Activated naive CD8-positive, alpha-beta T cell treated with anti-CD3 and anti-CD28 coated beads, Interleukin-2, amount 10 ng/mL, durations not matched to agents 7 days and 5 days (primary cell): ENCODE data around the gene CTBP2. TPM values are rescaled to one million over a fixed set of nuclear protein-coding genes. Genes with fewer than 3 reads are reported as not detected.
"Not testable (repeated sequence)": the region's sequence is repeated elsewhere in the genome, so short reads cannot be mapped to it uniquely, and the experiment has no call there.

Experiments
- ATAC-seq: fragments of 150-1000 bp; cut with Tn5 transposase; one replicate; pipeline ENCODE4 v1.10.0; 2021; ENCODE audit warnings: low read depth, moderate library complexity
- POLR2A ChIA-PET: fragments of 350-600 bp; sonication (Branson Sonifier 250); formaldehyde crosslinking; loops from one replicate; lab custom pipeline; 2021; ENCODE audit warnings: antibody characterized with exemption; lab: Charles Lee
- DNase-seq: peaks from one replicate; pipeline ENCODE4 v3.0.0; 2021
- H3K27ac Mint-ChIP-seq: one replicate; pipeline ENCODE4 v1.8.0; 2022; ENCODE audit warnings: mild to moderate bottlenecking, mixed read lengths
- H3K27me3 Mint-ChIP-seq: one replicate; pipeline ENCODE4 v1.8.0; 2022; ENCODE audit warnings: mild to moderate bottlenecking, moderate library complexity, mixed read lengths
- H3K36me3 Mint-ChIP-seq: one replicate; pipeline ENCODE4 v1.8.0; 2021; ENCODE audit warnings: mild to moderate bottlenecking, mixed read lengths
- H3K4me1 Mint-ChIP-seq: one replicate; pipeline ENCODE4 v1.8.0; 2021; ENCODE audit warnings: mixed read lengths
- H3K4me3 Mint-ChIP-seq: one replicate; pipeline ENCODE4 v1.8.0; 2022; ENCODE audit warnings: mild to moderate bottlenecking, moderate library complexity, mixed read lengths
- H3K9me3 Mint-ChIP-seq: one replicate; pipeline ENCODE4 v1.8.0; 2021; ENCODE audit warnings: mixed read lengths
- total RNA-seq, 2 experiments: library from RNA; stranded (reverse); gene quantifications; one replicate each; pipeline ENCODE4 v1.2.3, GENCODE V29; 2021

CTBP2 gene
- total RNA-seq, 2 experiments from 2014 or later = 0.94 to 1.6 TPM

GRCh38 chr10:125062227-125062913 is 98.0 kb downstream of the CTBP2 start:
- H3K9me3 Mint-ChIP-seq = no peaks in the 10 kb centered on the region
- DNase-seq (no peak), ATAC-seq (no peak)
- H3K27ac Mint-ChIP-seq = no peak overlapping the region
- peaks cover 13% of the 10 kb centered on the region for H3K4me1 Mint-ChIP-seq
- no peaks in the 10 kb centered on the region for H3K36me3 Mint-ChIP-seq
- peaks cover 40% of the 10 kb centered on the region for H3K27me3 Mint-ChIP-seq
- POLR2A ChIA-PET = no interaction called here
- H3K4me3 Mint-ChIP-seq = no peak overlapping the region

DNA sequence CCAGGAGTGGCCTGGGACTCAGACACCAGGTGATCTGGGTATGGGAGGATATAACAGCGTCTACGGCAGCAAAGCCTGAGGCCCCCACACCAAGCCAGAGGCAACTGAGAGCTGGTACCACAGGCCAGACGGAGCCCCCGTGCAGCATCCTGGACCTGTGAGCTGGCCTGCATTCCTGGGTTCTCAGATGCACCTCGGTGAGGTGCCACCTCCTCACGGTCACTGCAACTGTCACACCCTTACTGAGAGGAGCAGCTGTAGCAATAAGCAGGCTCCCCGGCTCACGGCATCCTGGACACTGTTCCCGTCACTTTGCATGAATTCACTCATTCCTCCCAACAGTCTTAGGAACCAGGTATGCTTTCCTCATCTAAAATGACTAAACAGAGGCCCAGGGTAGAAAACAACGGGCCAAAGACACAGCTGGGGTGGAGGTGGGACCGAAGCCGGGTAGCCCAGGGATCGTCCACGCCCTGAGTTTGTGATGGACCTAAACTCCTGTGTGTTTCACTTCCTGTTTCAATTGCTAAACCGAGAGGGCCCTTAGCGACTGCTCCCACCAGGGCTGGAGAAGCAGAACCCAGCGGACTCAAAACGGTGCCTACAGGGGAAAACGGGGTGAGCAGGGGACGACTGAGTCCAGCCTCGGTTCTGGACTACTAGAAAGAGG is 98.7 kb downstream of the CTBP2 start:
- H3K36me3 Mint-ChIP-seq = no peaks in the 10 kb centered on the region
- ATAC-seq (no peak), DNase-seq (no peak)
- H3K27ac Mint-ChIP-seq = no peak overlapping the region
- no peaks in the 10 kb centered on the region for H3K9me3 Mint-ChIP-seq
- H3K4me1 Mint-ChIP-seq = peaks cover 13% of the 10 kb centered on the region
- POLR2A ChIA-PET = no interaction called here
- H3K4me3 Mint-ChIP-seq = no peak overlapping the region
- H3K27me3 Mint-ChIP-seq = peaks cover 33% of the 10 kb centered on the region

GRCh38 chr10:125060826-125061556 is 99.4 kb downstream of the CTBP2 start:
- peak; percentile 40 for ATAC-seq
- Mint-ChIP-seq H3K27ac (no peak overlapping the region), H3K4me3 (no peak overlapping the region), H3K4me1 (peaks cover 13% of the 10 kb centered on the region), H3K27me3 (peaks cover 29% of the 10 kb centered on the region), H3K36me3 (no peaks in the 10 kb centered on the region), H3K9me3 (no peaks in the 10 kb centered on the region)
- POLR2A ChIA-PET = no interaction called here
- DNase-seq = peak; percentile 53

DNA sequence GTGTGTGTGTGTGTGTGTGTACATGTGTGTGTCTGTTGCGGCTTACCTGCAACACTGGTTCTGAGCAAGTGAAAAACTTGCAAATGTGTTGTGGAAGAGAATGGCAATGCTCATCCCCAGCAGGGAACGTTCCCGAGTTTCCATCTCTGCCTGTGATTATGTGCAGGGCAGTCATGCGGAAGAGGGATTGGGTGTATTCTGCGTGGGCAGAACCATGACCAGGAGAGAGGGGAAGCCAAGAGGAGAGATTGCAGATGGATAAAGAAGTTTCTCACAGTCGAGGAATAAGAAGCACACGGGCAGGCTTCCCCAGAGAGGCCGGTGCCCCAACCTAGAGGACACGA is 99.9 kb downstream of the CTBP2 start:
- H3K4me3 Mint-ChIP-seq = no peak overlapping the region
- no peak for DNase-seq
- H3K9me3 Mint-ChIP-seq = no peaks in the 10 kb centered on the region
- POLR2A ChIA-PET = no interaction called here
- peaks cover 13% of the 10 kb centered on the region for H3K4me1 Mint-ChIP-seq
- peaks cover 27% of the 10 kb centered on the region for H3K27me3 Mint-ChIP-seq
- ATAC-seq = no peak
- no peaks in the 10 kb centered on the region for H3K36me3 Mint-ChIP-seq
- no peak overlapping the region for H3K27ac Mint-ChIP-seq

- no peak overlapping the region for H3K4me3 Mint-ChIP-seq
- H3K9me3 Mint-ChIP-seq = no peaks in the 10 kb centered on the region
- no peaks in the 10 kb centered on the region for H3K36me3 Mint-ChIP-seq
- peaks cover 25% of the 10 kb centered on the region for H3K27me3 Mint-ChIP-seq
- POLR2A ChIA-PET = no interaction called here
- ATAC-seq (no peak), DNase-seq (no peak)
- no peak overlapping the region for H3K27ac Mint-ChIP-seq
- peaks cover 9% of the 10 kb centered on the region for H3K4me1 Mint-ChIP-seq
These were observed 100.3 kb downstream of the CTBP2 start for GRCh38 chr10:125060026-125060425.

DNA sequence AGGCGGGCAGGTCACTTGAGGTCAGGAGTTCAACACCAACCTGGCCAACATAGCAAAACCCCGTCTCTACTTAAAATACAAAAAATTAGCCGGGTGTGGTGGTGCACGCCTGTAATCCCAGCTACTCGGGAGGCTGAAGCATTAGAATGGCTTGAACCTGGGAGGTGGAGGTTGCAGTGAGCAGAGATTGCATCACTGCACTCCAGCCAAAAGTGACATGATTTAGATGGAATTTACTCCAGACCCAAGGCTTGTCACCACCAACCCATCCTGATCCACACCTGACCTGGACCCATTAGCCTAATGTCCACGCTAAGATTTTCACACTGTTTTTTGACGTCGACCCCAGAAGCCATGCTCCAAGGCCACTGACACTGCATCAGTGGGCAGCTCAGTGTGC is 101.0 kb downstream of the CTBP2 start:
- H3K36me3 Mint-ChIP-seq, ATAC-seq, H3K4me1 Mint-ChIP-seq: not testable (repeated sequence)

DNA sequence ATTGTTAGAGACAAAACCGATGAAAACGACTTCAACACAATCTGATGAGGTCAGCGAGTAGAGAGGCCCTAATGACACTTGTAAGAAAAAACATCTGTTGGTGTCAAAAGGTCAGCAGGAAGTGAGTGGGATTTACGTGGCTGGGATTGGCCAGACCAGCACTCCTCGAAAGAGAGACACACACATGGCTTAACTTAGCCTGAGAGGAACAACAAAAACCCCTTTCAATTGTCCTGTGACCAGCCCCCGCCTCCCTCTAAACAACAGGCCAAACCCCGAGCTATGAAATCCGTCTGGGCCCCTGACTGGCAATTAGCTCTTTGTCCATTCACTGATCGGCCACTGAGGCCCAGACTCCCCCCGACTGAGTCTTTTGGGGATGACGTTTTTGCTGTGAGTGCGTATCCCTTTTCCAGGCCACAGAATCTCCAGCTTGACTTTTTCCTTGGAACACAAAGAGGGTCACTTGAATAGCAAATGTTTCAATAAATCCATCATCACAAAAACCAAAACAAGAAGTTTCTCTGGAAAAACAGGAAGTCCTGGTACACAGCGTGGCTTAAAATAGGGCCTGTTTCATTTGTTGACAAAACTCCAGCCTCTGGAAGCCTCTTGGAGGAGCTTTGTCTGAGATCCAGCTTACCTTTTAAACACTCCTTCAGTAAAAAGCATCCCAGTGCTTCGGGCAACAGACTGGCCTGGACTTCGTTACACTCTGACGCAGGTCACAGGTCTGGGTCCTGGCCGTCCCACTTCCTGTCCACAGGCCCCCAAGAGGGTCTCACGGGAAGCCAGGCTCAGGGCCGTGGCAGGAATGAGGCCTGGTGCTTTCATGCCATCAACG is 103.0 kb downstream of the CTBP2 start:
- Mint-ChIP-seq H3K4me1 (no peaks in the 10 kb centered on the region), H3K4me3 (no peak overlapping the region), H3K27me3 (peaks cover 24% of the 10 kb centered on the region), H3K36me3 (no peaks in the 10 kb centered on the region), H3K9me3 (no peaks in the 10 kb centered on the region), H3K27ac (no peak overlapping the region)
- no peak for DNase-seq
- ATAC-seq = no peak
- POLR2A ChIA-PET = no interaction called here

More for the DNA sequence above, 101.0 kb downstream of the CTBP2 start:
- H3K27ac Mint-ChIP-seq, POLR2A ChIA-PET, H3K4me3 Mint-ChIP-seq, DNase-seq, H3K9me3 Mint-ChIP-seq: not testable (repeated sequence)
- H3K27me3 Mint-ChIP-seq = peaks cover 25% of the 10 kb centered on the region

- POLR2A ChIA-PET = no interaction called here
- Mint-ChIP-seq H3K27ac (no peak overlapping the region), H3K4me3 (no peak overlapping the region), H3K4me1 (no peaks in the 10 kb centered on the region), H3K36me3 (no peaks in the 10 kb centered on the region), H3K9me3 (no peaks in the 10 kb centered on the region), H3K27me3 (peaks cover 19% of the 10 kb centered on the region)
- no peak for ATAC-seq
- DNase-seq = no peak
These were observed 103.9 kb downstream of the CTBP2 start for GRCh38 chr10:125056161-125057132.

DNA sequence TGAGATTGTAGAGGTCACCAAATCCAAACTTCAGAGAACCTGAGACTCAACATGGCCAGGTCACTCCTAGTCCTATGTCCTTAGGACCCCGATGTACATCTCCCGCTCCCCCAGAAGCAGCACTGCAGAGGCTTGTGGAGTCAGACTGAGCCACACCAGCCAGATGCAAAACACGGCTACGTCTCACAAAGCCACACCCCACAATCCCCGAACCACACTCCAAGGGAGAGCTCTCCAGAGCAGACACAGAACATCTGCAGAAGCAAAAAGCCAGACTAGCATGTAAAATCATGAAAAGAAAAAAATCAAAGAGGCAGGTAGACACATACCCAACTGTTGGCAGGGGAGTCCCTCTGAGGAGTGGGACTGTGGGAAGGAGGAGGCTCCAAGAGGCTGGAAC is 104.9 kb downstream of the CTBP2 start:
- peaks cover 20% of the 10 kb centered on the region for H3K27me3 Mint-ChIP-seq
- DNase-seq (no peak), ATAC-seq (no peak)
- H3K4me1 Mint-ChIP-seq = no peaks in the 10 kb centered on the region
- no peaks in the 10 kb centered on the region for H3K36me3 Mint-ChIP-seq
- H3K9me3 Mint-ChIP-seq = no peaks in the 10 kb centered on the region
- no peak overlapping the region for H3K4me3 Mint-ChIP-seq
- no peak overlapping the region for H3K27ac Mint-ChIP-seq
- POLR2A ChIA-PET = no interaction called here

GRCh38 chr10:125054669-125055268 is 105.6 kb downstream of the CTBP2 start:
- POLR2A ChIA-PET = no interaction called here
- ATAC-seq = no peak
- Mint-ChIP-seq H3K4me1 (no peaks in the 10 kb centered on the region), H3K36me3 (no peaks in the 10 kb centered on the region), H3K9me3 (no peaks in the 10 kb centered on the region), H3K27ac (no peak overlapping the region), H3K4me3 (no peak overlapping the region), H3K27me3 (peaks cover 15% of the 10 kb centered on the region)
- DNase-seq = no peak

DNA sequence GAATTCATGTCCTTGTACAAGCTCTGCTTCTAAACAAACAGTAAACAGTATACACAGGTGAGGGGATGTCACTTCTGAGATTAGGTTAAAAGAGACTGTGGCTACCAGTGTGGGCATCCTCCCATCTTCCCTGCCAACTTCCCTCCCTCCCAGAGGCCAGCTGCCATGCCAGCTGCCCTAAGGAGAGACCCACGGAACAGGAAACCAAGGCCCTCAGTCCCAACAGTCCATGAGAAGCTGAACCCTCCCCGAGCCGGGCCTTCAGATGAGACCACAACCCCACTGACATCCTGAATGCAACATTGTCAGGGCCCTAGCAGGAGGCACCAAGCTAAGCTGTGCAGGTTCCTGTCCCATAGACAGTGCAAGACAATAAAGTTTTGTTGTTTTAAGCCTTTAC is 106.1 kb downstream of the CTBP2 start:
- POLR2A ChIA-PET = no interaction called here
- Mint-ChIP-seq H3K27me3 (peaks cover 14% of the 10 kb centered on the region), H3K4me1 (no peaks in the 10 kb centered on the region), H3K36me3 (no peaks in the 10 kb centered on the region), H3K4me3 (no peak overlapping the region), H3K9me3 (no peaks in the 10 kb centered on the region), H3K27ac (no peak overlapping the region)
- no peak for ATAC-seq
- DNase-seq = no peak

- no peaks in the 10 kb centered on the region for H3K36me3 Mint-ChIP-seq
- POLR2A ChIA-PET = no interaction called here
- H3K4me1 Mint-ChIP-seq = peaks cover 5% of the 10 kb centered on the region
These were observed 108.2 kb downstream of the CTBP2 start for GRCh38 chr10:125052146-125052545.

More at GRCh38 chr10:125052146-125052545, 108.2 kb downstream of the CTBP2 start:
- Mint-ChIP-seq H3K27ac (no peak overlapping the region), H3K4me3 (no peak overlapping the region), H3K9me3 (no peaks in the 10 kb centered on the region), H3K27me3 (peaks cover 13% of the 10 kb centered on the region)
- ATAC-seq (no peak), DNase-seq (no peak)
